ENCODE data around the gene ZNF609. TPM values are rescaled to one million over a fixed set of nuclear protein-coding genes. Genes with fewer than 3 reads are reported as not detected.
"Not testable (repeated sequence)": the region's sequence is repeated elsewhere in the genome, so short reads cannot be mapped to it uniquely, and the experiment has no call there.

The ZNF609 gene
- total RNA-seq, 2 donors from 2014 or later, result 17.9 to 22.7 TPM

- Histone ChIP-seq H3K27ac (no peak overlapping the region), H3K27me3 (no peaks in the 10 kb centered on the region), H3K4me3 (no peak overlapping the region), H3K36me3 (replicated peaks in 1 of 2; ENCODE audit: insufficient read depth in 1 of 2, low read depth in 2 of 2) (no peaks in the 10 kb centered on the region), H3K9me3 (no peaks in the 10 kb centered on the region), H3K4me1 (peaks cover 14% of the 10 kb centered on the region)
- DNase-seq (no peak), ATAC-seq (no peak)
- TF ChIP-seq POLR2A (IDR thresholded peaks at IDR 0.05) (no peak), CTCF (IDR thresholded peaks at IDR 0.05) (no peak)
- intact Hi-C loops (cut with DNase I), result no loop called here
Measured at GRCh38 chr15:64604319-64604718, 143.9 kb downstream of the ZNF609 start.

- WGBS, 2 donors, result 89 to 95% methylated on average over 6 of the region's 6 CpGs
- DNase-seq; H3K4me3 ChIP-seq; H3K9me3 ChIP-seq; H3K36me3 ChIP-seq (replicated peaks in 1 of 2; ENCODE audit: insufficient read depth in 1 of 2, low read depth in 2 of 2); intact Hi-C loops (cut with DNase I); ATAC-seq; H3K27ac ChIP-seq; H3K27me3 ChIP-seq: not testable (repeated sequence)
- H3K4me1 ChIP-seq, result peaks cover 12% of the 10 kb centered on the region
Measured at GRCh38 chr15:64607416-64607815, 147.0 kb downstream of the ZNF609 start.

GRCh38 chr15:64610257-64610919 lies 150.0 kb downstream of the ZNF609 start:
- 42 to 51% methylated on average over 7 of the region's 7 CpGs for WGBS, 2 donors
- ATAC-seq (no peak), DNase-seq (no peak)
- no peak overlapping the region for H3K27ac ChIP-seq
- H3K36me3 ChIP-seq (replicated peaks in 1 of 2; ENCODE audit: insufficient read depth in 1 of 2, low read depth in 2 of 2), result no peaks in the 10 kb centered on the region
- H3K4me3 ChIP-seq, result no peak overlapping the region
- no peaks in the 10 kb centered on the region for H3K9me3 ChIP-seq
- intact Hi-C loops (cut with DNase I), result no loop called here
- H3K27me3 ChIP-seq, result no peaks in the 10 kb centered on the region
- TF ChIP-seq CTCF (IDR thresholded peaks at IDR 0.05), result no peak
- TF ChIP-seq POLR2A (IDR thresholded peaks at IDR 0.05), result no peak
- peaks cover 7% of the 10 kb centered on the region for H3K4me1 ChIP-seq

- H3K27me3 ChIP-seq, result no peaks in the 10 kb centered on the region
- peaks cover 7% of the 10 kb centered on the region for H3K4me1 ChIP-seq
- ATAC-seq, result no peak
- H3K4me3 ChIP-seq, result no peak overlapping the region
- no peak for DNase-seq
- intact Hi-C loops (cut with DNase I), result no loop called here
- H3K36me3 ChIP-seq (replicated peaks in 1 of 2; ENCODE audit: insufficient read depth in 1 of 2, low read depth in 2 of 2), result no peaks in the 10 kb centered on the region
- H3K27ac ChIP-seq, result no peak overlapping the region
- no peak for TF ChIP-seq CTCF (IDR thresholded peaks at IDR 0.05)
- no peak for TF ChIP-seq POLR2A (IDR thresholded peaks at IDR 0.05)
- H3K9me3 ChIP-seq, result no peaks in the 10 kb centered on the region
Measured at GRCh38 chr15:64611085-64611725, 150.8 kb downstream of the ZNF609 start.

GRCh38 chr15:64614519-64614918 lies 154.1 kb downstream of the ZNF609 start:
- H3K4me1 ChIP-seq, result peaks cover 7% of the 10 kb centered on the region
- H3K9me3 ChIP-seq, result no peaks in the 10 kb centered on the region
- H3K4me3 ChIP-seq, result no peak overlapping the region
- H3K27me3 ChIP-seq, result no peaks in the 10 kb centered on the region
- H3K36me3 ChIP-seq (replicated peaks in 1 of 2; ENCODE audit: insufficient read depth in 1 of 2, low read depth in 2 of 2), result no peaks in the 10 kb centered on the region
- no peak for TF ChIP-seq CTCF (IDR thresholded peaks at IDR 0.05)
- no peak for TF ChIP-seq POLR2A (IDR thresholded peaks at IDR 0.05)
- DNase-seq (no peak), ATAC-seq (no peak)
- intact Hi-C loops (cut with DNase I), result no loop called here
- no peak overlapping the region for H3K27ac ChIP-seq
- WGBS, 2 donors, result 96 to 97% methylated on average over 5 of the region's 5 CpGs

All from body of pancreas (tissue), 4 donors.